Glutamatergic neuron (in vitro differentiated cells): ENCODE results near the gene DYRK1A. TPM values are rescaled to one million over a fixed set of nuclear protein-coding genes. Genes with fewer than 3 reads are reported as not detected.
"Not testable (repeated sequence)": the region's sequence is repeated elsewhere in the genome, so short reads cannot be mapped to it uniquely, and the experiment has no call there.

ENCODE experiments used
- DNase-seq: peaks from one replicate; pipeline ENCODE4 v3.0.0; 2022
- H3K27ac Mint-ChIP-seq: one replicate; pipeline ENCODE4 v1.8.0; 2020; ENCODE audit warnings: mild to moderate bottlenecking, mixed read lengths, inconsistent platforms; ENCODE audit not compliant: unreplicated experiment
- H3K27me3 Mint-ChIP-seq: one replicate; pipeline ENCODE4 v1.8.0; 2020; ENCODE audit warnings: mild to moderate bottlenecking, moderate library complexity, mixed read lengths, inconsistent platforms; ENCODE audit not compliant: unreplicated experiment
- H3K36me3 Mint-ChIP-seq: one replicate; pipeline ENCODE4 v1.8.0; 2020; ENCODE audit warnings: mild to moderate bottlenecking, mixed read lengths, inconsistent platforms; ENCODE audit not compliant: unreplicated experiment
- H3K4me1 Mint-ChIP-seq: one replicate; pipeline ENCODE4 v1.8.0; 2020; ENCODE audit warnings: mild to moderate bottlenecking, low read depth, mixed read lengths, inconsistent platforms; ENCODE audit not compliant: unreplicated experiment
- H3K4me3 Mint-ChIP-seq: one replicate; pipeline ENCODE4 v1.8.0; 2020; ENCODE audit warnings: mild to moderate bottlenecking, mixed read lengths, inconsistent platforms; ENCODE audit not compliant: unreplicated experiment
- H3K9me3 Mint-ChIP-seq: one replicate; pipeline ENCODE4 v1.8.0; 2020; ENCODE audit warnings: mild to moderate bottlenecking, moderate library complexity, mixed read lengths, inconsistent platforms; ENCODE audit not compliant: unreplicated experiment
- CTCF ChIP-seq: fragments of 200-600 bp; sonication (generic); IDR thresholded peaks from one replicate; pipeline ENCODE4 v1.5.0; 2021; ENCODE audit not compliant: partially characterized antibody, unreplicated experiment
- total RNA-seq: library from RNA; stranded (reverse); fragmentation: NEBNext Ultra II Directional; extraction: Animal tissue kit (Norgen Biotek cat#: 25700); gene quantifications from one replicate; pipeline ENCODE4 v1.2.1, GENCODE V29; 2021; ENCODE audit not compliant: unreplicated experiment

Gene DYRK1A
- total RNA-seq, 1 donor from 2014 or later: 70.4 TPM

GRCh38 chr21:37522641-37523295, 156.2 kb downstream of the DYRK1A start:
- Mint-ChIP-seq H3K27ac (no peak overlapping the region), H3K4me3 (no peak overlapping the region), H3K36me3 (no peaks in the 10 kb centered on the region), H3K27me3 (peaks cover 2% of the 10 kb centered on the region), H3K9me3 (peaks cover 4% of the 10 kb centered on the region), H3K4me1 (peaks cover 7% of the 10 kb centered on the region)
- no peak for TF ChIP-seq CTCF
- DNase-seq: no peak

- H3K4me1 Mint-ChIP-seq, H3K9me3 Mint-ChIP-seq, H3K27me3 Mint-ChIP-seq, H3K36me3 Mint-ChIP-seq, H3K4me3 Mint-ChIP-seq, DNase-seq, H3K27ac Mint-ChIP-seq: not testable (repeated sequence)
Measured at GRCh38 chr21:37524944-37525343, 158.4 kb downstream of the DYRK1A start.

- no peak for TF ChIP-seq CTCF
- peaks cover 2% of the 10 kb centered on the region for H3K9me3 Mint-ChIP-seq
- DNase-seq: no peak
- no peak overlapping the region for H3K4me3 Mint-ChIP-seq
- H3K4me1 Mint-ChIP-seq: peaks cover 3% of the 10 kb centered on the region
- H3K27ac Mint-ChIP-seq: no peak overlapping the region
- H3K36me3 Mint-ChIP-seq: no peaks in the 10 kb centered on the region
- H3K27me3 Mint-ChIP-seq: no peaks in the 10 kb centered on the region
Measured at GRCh38 chr21:37525810-37526209, 159.2 kb downstream of the DYRK1A start.

- TF ChIP-seq CTCF: no peak
- no peaks in the 10 kb centered on the region for H3K27me3 Mint-ChIP-seq
- DNase-seq: no peak
- H3K36me3 Mint-ChIP-seq: no peaks in the 10 kb centered on the region
- peaks cover 3% of the 10 kb centered on the region for H3K4me1 Mint-ChIP-seq
- H3K4me3 Mint-ChIP-seq: no peak overlapping the region
- peaks cover 2% of the 10 kb centered on the region for H3K9me3 Mint-ChIP-seq
- H3K27ac Mint-ChIP-seq: peak overlapping the region; percentile 3
Measured at GRCh38 chr21:37527103-37527502, 160.5 kb downstream of the DYRK1A start.

- H3K27ac Mint-ChIP-seq: no peak overlapping the region
- H3K27me3 Mint-ChIP-seq: no peaks in the 10 kb centered on the region
- no peaks in the 10 kb centered on the region for H3K36me3 Mint-ChIP-seq
- H3K9me3 Mint-ChIP-seq: peaks cover 2% of the 10 kb centered on the region
- no peak for TF ChIP-seq CTCF
- H3K4me3 Mint-ChIP-seq: no peak overlapping the region
- no peak for DNase-seq
- peaks cover 3% of the 10 kb centered on the region for H3K4me1 Mint-ChIP-seq
Measured at GRCh38 chr21:37527716-37528115, 161.1 kb downstream of the DYRK1A start.
